ENCODE data around the gene MT1E.
"Not testable (repeated sequence)": the region's sequence is repeated elsewhere in the genome, so short reads cannot be mapped to it uniquely, and the experiment has no call there.

The MT1E gene

GRCh38 chr16:56617212-56618085 lies 8.1 kb upstream of the MT1E start:
- Histone ChIP-seq H3K27ac (ENCODE audit: low read depth, low read length) (no peak overlapping the region), H3K36me3 (ENCODE audit: control insufficient read depth, low read length) (no peaks in the 10 kb centered on the region), H3K9me2 (replicated peaks; ENCODE audit: control insufficient read depth, low read length) (no peaks in the 10 kb centered on the region), H3K4me1 (ENCODE audit: control insufficient read depth, low read length) (no peaks in the 10 kb centered on the region), H3K79me2 (ENCODE audit: control insufficient read depth, low read length) (no peaks in the 10 kb centered on the region), H3K9me3 (ENCODE audit: control insufficient read depth, insufficient read depth, low read length) (no peaks in the 10 kb centered on the region), H4K20me1 (ENCODE audit: control insufficient read depth, insufficient read depth, low read depth, low read length) (no peaks in the 10 kb centered on the region), H3K4me3 (ENCODE audit: low read length) (no peak overlapping the region), H3F3A (ENCODE audit: control insufficient read depth, insufficient read depth) (no peaks in the 10 kb centered on the region), H3K27me3 (ENCODE audit: control insufficient read depth, low read length) (peaks cover 22% of the 10 kb centered on the region; the same call in 1 of the 2 replicates), H3K4me2 (ENCODE audit: low read length) (no peak overlapping the region)
- TF ChIP-seq CTCF (IDR thresholded peaks at IDR 0.05; ENCODE audit: low read depth, low read length, poor library complexity, severe bottlenecking) = no peak
- TF ChIP-seq EZH2phosphoT487 (IDR thresholded peaks at IDR 0.05; ENCODE audit: borderline replicate concordance, low read length) = no peak

GRCh38 chr16:56618138-56618537 lies 7.4 kb upstream of the MT1E start:
- no peak overlapping the region for H3K4me2 ChIP-seq (ENCODE audit: low read length)
- no peak overlapping the region for H3K27ac ChIP-seq (ENCODE audit: low read depth, low read length)
- no peaks in the 10 kb centered on the region for H4K20me1 ChIP-seq (ENCODE audit: control insufficient read depth, insufficient read depth, low read depth, low read length)
- H3K79me2 ChIP-seq (ENCODE audit: control insufficient read depth, low read length) = no peaks in the 10 kb centered on the region
- H3F3A ChIP-seq (ENCODE audit: control insufficient read depth, insufficient read depth) = no peaks in the 10 kb centered on the region
- TF ChIP-seq EZH2phosphoT487 (IDR thresholded peaks at IDR 0.05; ENCODE audit: borderline replicate concordance, low read length) (no peak), CTCF (IDR thresholded peaks at IDR 0.05; ENCODE audit: low read depth, low read length, poor library complexity, severe bottlenecking) (no peak)
- no peak overlapping the region for H3K4me3 ChIP-seq (ENCODE audit: low read length)
- H3K36me3 ChIP-seq (ENCODE audit: control insufficient read depth, low read length) = no peaks in the 10 kb centered on the region
- H3K9me2 ChIP-seq (replicated peaks; ENCODE audit: control insufficient read depth, low read length) = no peaks in the 10 kb centered on the region
- H3K4me1 ChIP-seq (ENCODE audit: control insufficient read depth, low read length) = no peaks in the 10 kb centered on the region
- H3K27me3 ChIP-seq (ENCODE audit: control insufficient read depth, low read length) = peaks cover 22% of the 10 kb centered on the region; the same call in 1 of the 2 replicates
- H3K9me3 ChIP-seq (ENCODE audit: control insufficient read depth, insufficient read depth, low read length) = no peaks in the 10 kb centered on the region

GRCh38 chr16:56620339-56620897 lies 5.2 kb upstream of the MT1E start:
- Histone ChIP-seq H3K27me3 (ENCODE audit: control insufficient read depth, low read length) (peaks cover 20% of the 10 kb centered on the region; the same call in 1 of the 2 replicates), H4K20me1 (ENCODE audit: control insufficient read depth, insufficient read depth, low read depth, low read length) (no peaks in the 10 kb centered on the region), H3K4me1 (ENCODE audit: control insufficient read depth, low read length) (no peaks in the 10 kb centered on the region), H3K4me3 (ENCODE audit: low read length) (no peak overlapping the region), H3K9me3 (ENCODE audit: control insufficient read depth, insufficient read depth, low read length) (no peaks in the 10 kb centered on the region), H3K9me2 (replicated peaks; ENCODE audit: control insufficient read depth, low read length) (no peaks in the 10 kb centered on the region), H3K79me2 (ENCODE audit: control insufficient read depth, low read length) (no peaks in the 10 kb centered on the region), H3K36me3 (ENCODE audit: control insufficient read depth, low read length) (no peaks in the 10 kb centered on the region), H3F3A (ENCODE audit: control insufficient read depth, insufficient read depth) (no peaks in the 10 kb centered on the region), H3K27ac (ENCODE audit: low read depth, low read length) (no peak overlapping the region), H3K4me2 (ENCODE audit: low read length) (no peak overlapping the region)
- TF ChIP-seq EZH2phosphoT487 (IDR thresholded peaks at IDR 0.05; ENCODE audit: borderline replicate concordance, low read length) = no peak
- no peak for TF ChIP-seq CTCF (IDR thresholded peaks at IDR 0.05; ENCODE audit: low read depth, low read length, poor library complexity, severe bottlenecking)

- not testable (repeated sequence) for H3F3A ChIP-seq (ENCODE audit: control insufficient read depth, insufficient read depth); H3K9me3 ChIP-seq (ENCODE audit: control insufficient read depth, insufficient read depth, low read length); H3K4me2 ChIP-seq (ENCODE audit: low read length); H3K36me3 ChIP-seq (ENCODE audit: control insufficient read depth, low read length); H3K79me2 ChIP-seq (ENCODE audit: control insufficient read depth, low read length); H4K20me1 ChIP-seq (ENCODE audit: control insufficient read depth, insufficient read depth, low read depth, low read length); H3K4me3 ChIP-seq (ENCODE audit: low read length); H3K4me1 ChIP-seq (ENCODE audit: control insufficient read depth, low read length); H3K9me2 ChIP-seq (replicated peaks; ENCODE audit: control insufficient read depth, low read length); H3K27ac ChIP-seq (ENCODE audit: low read depth, low read length)
- peaks cover 28% of the 10 kb centered on the region for H3K27me3 ChIP-seq (ENCODE audit: control insufficient read depth, low read length)
These were observed 3.7 kb upstream of the MT1E start for GRCh38 chr16:56621665-56622445.

- not testable (repeated sequence) for H3K36me3 ChIP-seq (ENCODE audit: control insufficient read depth, low read length); H3K9me3 ChIP-seq (ENCODE audit: control insufficient read depth, insufficient read depth, low read length); H3K4me2 ChIP-seq (ENCODE audit: low read length); H3K9me2 ChIP-seq (replicated peaks; ENCODE audit: control insufficient read depth, low read length); H3K79me2 ChIP-seq (ENCODE audit: control insufficient read depth, low read length); H3F3A ChIP-seq (ENCODE audit: control insufficient read depth, insufficient read depth); H3K27ac ChIP-seq (ENCODE audit: low read depth, low read length); H3K4me3 ChIP-seq (ENCODE audit: low read length); H3K4me1 ChIP-seq (ENCODE audit: control insufficient read depth, low read length); H4K20me1 ChIP-seq (ENCODE audit: control insufficient read depth, insufficient read depth, low read depth, low read length)
- H3K27me3 ChIP-seq (ENCODE audit: control insufficient read depth, low read length) = peaks cover 18% of the 10 kb centered on the region
These were observed 2.4 kb upstream of the MT1E start for GRCh38 chr16:56623184-56623583.

Measured in DOHH2 (cell line).